GM19372 (cell line): ENCODE measurements around the gene ARG2.
"Not testable (repeated sequence)": the region's sequence is repeated elsewhere in the genome, so short reads cannot be mapped to it uniquely, and the experiment has no call there.

Source experiments
- ATAC-seq: cut with Tn5 transposase; IDR thresholded peaks from one replicate; pipeline ENCODE4 v1.9.1; 2021; ENCODE audit warnings: mild to moderate bottlenecking, low read depth, moderate library complexity; ENCODE audit not compliant: unreplicated experiment

Gene ARG2

DNA sequence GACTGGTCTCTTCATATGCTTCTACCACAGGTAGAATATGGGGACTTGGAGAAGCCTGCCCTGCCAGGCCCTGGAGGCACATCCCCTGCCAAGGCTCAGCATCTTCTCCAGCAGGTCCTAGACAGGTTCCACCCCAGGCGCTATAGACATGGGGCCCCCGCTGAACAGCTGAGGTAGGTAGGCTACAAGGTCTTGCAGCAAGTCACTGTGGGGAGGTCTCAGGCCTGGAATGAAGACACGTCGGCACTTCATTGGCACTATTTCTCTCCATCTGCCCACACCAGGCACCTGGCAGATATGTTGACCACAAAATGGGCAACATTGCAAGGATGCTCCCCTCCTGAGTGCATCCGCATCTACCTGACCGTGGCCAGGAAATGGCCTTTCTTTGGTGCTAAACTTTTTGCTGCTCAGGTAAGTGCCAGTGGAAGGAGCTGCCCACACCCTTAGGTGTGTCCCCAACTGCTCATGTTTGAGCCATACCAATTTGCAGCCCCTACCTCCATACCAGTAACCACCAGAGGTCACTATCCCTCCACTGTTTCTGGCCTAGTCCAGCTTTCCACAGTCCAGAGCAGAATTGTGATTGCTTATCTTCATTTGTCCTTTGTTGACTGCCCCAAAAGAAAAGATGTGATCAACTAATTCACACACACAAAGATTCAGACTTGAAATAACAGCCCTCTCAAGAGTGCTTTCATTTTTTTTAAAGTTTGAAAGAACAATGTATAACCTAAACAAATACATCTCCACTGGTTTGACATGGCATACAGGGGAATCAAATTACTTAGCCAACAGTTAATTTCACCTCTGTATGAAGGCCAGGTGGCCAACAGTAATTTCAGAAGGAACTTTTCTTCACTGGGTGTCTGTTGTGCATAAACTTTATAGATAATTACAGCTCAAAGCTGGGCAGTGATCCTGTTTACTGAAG is 35.7 kb upstream of the ARG2 start:
- no peak for ATAC-seq

- ATAC-seq = no peak
Observed at GRCh38 chr14:67584978-67585377, 34.7 kb upstream of the ARG2 start.

DNA sequence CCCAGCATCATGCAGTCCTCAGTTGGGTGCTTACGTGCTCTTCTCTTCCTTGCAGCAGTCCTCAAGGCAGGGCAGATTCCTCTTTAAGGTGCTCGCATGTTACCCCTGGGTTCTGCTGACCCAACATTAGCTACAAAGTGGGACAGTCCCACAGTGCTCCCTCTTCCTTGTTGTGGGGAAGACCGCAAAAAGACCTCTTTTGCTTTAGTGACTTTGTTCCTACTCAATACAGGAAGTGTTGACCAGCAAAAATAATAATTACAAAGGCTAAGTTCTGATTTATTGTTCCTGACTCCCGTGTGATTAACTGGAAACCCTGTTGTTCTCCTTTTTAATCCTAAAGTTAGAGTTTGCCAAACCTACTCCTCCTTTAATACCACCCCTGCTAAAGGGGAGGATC is 33.4 kb upstream of the ARG2 start:
- ATAC-seq = no peak

DNA sequence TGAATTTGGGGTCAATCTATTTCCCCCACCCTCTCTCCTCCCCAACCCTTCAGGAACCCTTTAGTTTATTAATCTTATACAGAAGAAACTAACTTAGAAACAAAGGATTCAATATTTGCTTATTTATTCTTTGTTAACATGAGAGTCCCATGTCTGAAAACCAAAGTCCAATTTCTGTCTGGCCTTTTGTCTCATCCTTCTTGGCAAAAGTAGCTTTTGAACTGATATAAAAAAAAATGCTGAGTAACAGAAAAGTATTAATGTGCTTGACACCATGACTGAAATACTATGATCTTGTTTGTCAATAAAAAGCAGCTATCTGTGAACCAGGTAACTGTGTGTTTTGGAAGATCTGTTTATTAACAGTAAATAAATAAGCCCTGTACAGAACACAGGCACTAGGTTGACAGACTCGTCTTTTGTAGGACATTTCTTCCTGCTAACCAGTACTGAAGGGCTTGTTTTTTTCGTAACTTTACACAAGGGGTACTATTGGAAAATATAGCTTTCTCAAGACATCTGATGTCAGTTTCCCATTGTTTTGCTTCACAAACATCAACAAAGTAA is 30.4 kb upstream of the ARG2 start:
- ATAC-seq = no peak

GRCh38 chr14:67593650-67594049 is 26.1 kb upstream of the ARG2 start:
- ATAC-seq = not testable (repeated sequence)

GRCh38 chr14:67595392-67595791 is 24.3 kb upstream of the ARG2 start:
- ATAC-seq = no peak

DNA sequence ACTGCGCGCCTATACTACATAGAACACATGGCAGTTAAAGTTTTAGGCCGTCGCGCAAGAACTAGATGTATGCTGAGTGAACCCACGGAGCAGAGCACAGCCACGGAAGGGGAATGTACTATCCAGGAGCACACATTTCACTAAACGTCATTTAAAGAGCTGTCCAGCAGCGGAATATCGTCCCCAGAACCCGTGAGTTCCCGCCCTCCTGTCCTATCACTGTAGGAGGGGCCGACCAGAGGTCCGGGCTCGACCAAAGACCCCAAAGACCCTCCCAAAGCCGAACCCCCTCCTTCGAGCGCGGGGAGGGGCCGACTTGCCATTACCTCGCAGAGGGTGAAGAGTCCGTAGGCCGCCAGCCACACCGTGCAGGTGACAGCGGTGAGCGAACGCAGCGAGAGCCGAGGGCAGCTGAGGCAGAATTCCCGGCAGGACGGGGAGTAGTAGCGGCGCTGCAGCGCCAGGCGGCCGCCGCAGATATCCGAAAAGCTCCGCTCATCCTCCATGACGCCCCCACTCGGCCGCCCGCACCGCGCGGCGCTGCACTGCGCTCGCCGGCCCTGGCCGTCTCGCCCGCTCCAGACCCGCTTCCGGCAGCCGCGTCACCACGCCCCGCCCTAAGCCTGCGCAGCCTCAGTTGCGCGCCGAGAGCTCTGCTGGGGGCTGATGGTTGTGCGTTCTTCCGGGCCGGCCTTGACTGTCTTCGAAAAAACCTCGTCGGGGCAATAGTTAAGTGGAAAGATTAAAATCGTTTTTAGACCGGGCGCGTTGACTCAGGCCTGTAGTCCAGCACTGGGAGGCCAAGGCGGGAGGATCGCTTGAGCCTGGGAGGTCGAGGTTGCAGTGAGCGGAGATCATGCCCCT is 19.8 kb upstream of the ARG2 start, which contains the start of gene PIGH:
Gene PIGH (minus strand): TSS at position 571 of the 864 bp plus-strand sequence. CDS start 65 bp downstream, at position 506.
- ATAC-seq = peak; percentile 84

DNA sequence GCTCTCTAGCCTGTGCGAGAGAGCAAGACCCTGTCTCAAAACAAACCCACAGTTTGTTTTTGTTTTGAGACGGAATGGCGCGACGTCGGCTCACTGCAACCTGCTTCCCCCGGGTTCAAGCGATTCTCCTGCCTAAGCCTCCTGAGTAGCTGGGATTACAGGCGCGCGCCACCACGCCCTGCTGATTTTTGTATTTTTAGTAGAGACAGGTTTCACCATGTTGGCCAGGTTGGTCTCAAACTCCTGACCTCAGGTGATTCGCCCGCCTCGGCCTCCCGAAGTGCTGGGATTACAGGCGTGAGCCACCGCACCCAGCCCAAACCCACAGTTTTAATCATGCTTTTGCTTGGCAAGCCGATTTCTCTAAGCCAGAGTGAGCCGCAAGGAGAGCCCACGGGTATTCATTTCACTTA is 19.2 kb upstream of the ARG2 start:
- ATAC-seq = not testable (repeated sequence)

DNA sequence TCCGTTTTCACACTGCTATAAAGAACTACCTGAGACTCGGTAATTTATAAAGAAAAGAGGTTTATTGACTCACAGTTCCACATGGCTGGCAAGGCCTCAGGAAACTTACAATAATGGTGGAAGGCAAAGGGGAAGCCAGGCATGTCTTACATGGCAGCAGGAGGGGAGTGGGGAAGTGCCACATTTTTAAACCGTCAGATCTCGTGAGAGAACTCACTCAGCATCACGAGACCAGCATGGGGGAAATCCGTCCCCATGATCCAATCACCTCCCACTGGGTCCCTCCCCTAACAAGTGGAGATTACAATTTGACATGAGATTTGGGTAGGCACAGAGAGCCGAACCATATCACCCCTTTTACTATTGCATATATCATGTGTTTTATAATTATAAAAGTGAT is 17.6 kb upstream of the ARG2 start:
- no peak for ATAC-seq

DNA sequence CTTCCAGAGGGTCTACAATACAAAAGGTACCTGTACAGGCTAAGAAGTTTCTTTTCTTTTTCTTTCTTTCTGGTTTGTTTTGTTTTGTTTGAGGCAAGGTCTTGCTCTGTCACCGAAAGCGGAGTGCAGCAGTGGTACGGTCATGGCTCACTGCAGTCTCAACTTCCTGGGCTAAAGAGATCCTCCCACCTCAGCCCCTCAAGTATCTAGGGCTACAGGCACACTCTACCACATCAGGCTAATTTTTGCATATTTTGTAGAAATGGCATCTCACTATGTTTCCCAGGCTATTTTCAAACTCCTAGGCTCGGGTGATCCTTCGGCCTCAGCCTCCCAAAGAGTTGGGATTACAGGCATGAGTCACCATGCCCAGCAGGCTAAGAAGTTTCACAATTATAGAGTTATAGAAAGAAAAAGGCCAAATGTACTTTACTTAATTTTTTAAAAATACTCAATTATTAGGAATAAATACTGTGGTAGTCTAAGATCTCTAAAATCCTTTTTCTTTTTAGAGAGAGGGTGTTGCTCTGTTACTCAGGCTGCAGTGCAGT is 16.6 kb upstream of the ARG2 start:
- ATAC-seq = no peak

DNA sequence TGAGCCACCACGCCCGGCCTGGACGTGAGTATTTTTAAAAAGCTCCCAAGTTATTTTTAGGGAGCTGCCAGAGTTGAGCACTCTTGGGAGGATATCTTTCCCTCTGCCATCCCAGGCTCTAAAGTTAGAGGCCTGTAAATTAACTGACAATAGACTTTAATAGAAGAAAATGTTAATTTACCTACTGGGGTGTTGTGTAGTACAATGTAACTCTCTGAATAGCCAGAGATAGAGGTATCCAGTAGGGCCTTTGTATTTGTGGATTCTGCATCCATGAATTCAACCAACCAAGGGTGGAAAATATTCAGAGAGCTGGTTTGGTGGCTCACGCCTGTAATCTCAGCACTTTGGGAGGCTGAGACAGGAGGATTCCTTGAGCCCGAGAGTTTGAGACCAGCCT is 12.1 kb upstream of the ARG2 start:
- no peak for ATAC-seq

DNA sequence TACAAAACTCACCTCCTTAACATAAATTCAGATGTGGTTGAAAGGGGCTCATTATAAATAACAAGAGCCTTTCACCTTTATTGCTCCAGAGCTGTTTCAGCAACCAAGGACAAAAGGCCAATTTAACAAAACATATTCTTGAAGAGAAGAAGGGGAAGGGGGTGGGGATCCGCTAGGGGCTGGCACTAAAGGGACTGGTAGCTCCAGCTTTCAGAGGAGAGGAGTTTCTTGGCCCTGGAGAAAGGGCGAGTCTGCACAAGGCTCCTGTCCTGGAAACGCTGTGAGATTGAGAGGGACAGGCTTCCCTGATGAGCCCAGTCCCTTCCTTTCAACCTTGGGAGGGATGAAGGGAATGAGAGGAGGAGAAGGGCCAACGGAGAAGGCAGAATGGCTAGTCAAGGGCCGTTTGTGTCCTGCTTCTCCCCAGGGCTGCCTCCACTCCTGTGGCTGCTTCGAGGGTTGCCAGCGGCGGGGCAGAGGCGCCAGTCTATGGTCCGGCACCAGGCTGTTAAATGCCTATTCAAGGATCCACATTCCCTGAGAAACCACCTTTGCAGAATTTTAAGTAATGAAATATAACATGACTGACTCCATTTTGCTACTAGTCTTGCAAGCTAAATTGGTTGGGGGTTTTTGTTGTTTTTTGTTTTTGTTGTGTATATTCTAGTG is 9.9 kb upstream of the ARG2 start:
- ATAC-seq = no peak

DNA sequence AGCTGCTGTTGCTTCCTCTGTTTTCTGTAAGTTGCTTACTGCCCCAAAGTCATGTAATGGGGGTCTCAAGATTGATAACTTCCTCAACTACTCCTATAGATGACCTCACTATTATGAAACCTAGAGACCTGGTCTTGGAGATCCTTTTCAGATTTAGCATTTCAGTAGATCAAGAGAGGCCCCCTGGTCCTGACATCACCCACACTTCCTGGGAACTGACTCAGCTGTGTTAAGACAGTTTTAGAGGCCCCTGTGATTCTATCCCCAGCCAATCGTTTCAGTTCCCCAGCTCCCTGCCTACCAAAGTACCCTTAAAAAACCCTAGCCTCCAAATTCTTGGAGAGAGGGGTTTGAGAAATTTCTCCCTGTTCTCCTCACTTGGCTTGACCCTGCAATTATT is 9.2 kb upstream of the ARG2 start:
- ATAC-seq = no peak

GRCh38 chr14:67618617-67619063 is 1.1 kb upstream of the ARG2 start:
- no peak for ATAC-seq

DNA sequence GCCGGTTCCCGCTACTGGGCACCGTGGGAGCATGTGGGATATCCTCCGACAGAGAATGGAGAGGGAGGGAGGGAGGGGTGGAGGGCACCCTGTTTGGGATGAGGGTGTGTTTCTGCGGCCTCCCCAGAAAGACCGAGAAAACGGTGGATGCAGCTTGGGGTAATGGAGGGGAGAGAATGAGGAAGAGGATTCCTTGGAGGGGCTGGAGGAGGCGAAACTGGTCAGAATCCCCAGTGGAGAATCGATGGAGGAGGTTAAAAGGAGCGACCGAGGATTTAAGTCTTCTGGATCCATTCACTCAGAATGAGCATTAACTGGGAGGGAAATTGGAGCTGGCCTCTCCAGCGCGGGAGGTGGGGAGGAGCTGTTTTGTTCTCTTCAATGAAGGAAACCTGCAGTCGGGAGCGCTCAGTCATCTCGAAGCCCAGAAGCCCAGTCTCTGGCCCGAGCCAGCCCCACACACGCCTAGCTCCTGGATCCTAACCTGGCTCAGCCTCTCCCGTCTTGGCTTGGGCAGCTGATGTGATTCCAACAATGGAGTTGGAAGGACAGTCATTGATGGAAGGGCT is 581 bp downstream of the ARG2 start:
- no peak for ATAC-seq

- no peak for ATAC-seq
Observed at GRCh38 chr14:67622675-67623074, 3.0 kb downstream of the ARG2 start.

- ATAC-seq = no peak
Observed at GRCh38 chr14:67623114-67623513, 3.4 kb downstream of the ARG2 start.

GRCh38 chr14:67626131-67626530 is 6.4 kb downstream of the ARG2 start:
- ATAC-seq = not testable (repeated sequence)

- no peak for ATAC-seq
Observed at GRCh38 chr14:67627519-67627918, 7.8 kb downstream of the ARG2 start.

- no peak for ATAC-seq
Observed at GRCh38 chr14:67630186-67630585, 10.5 kb downstream of the ARG2 start.
